Hepatocyte (in vitro differentiated cells): ENCODE measurements around the gene CHKA. TPM values are rescaled to one million over a fixed set of nuclear protein-coding genes. Genes with fewer than 3 reads are reported as not detected.
A peak's percentile ranks its signal among the peaks of the same experiment; 100 is the strongest.

Experiments
- DNase-seq: peaks from one replicate; pipeline ENCODE4 v3.0.0-alpha.2; 2016; ENCODE audit warnings: low spot score
- H2AFZ ChIP-seq: fragments of 200-600 bp; sonication (generic); 2 replicates; pipeline ENCODE4 v1.6.0; 2016; ENCODE audit warnings: antibody characterized with exemption, mild to moderate bottlenecking
- H3K27ac ChIP-seq: fragments of 200-600 bp; sonication (generic); 2 replicates; pipeline ENCODE4 v1.5.1; 2016; ENCODE audit warnings: mild to moderate bottlenecking
- H3K27me3 ChIP-seq: fragments of 200-600 bp; sonication (generic); 2 replicates; pipeline ENCODE4 v1.6.1; 2016
- H3K36me3 ChIP-seq: fragments of 200-600 bp; sonication (generic); replicated peaks from 2 replicates; pipeline ENCODE4 v1.5.1; 2016; ENCODE audit warnings: low read depth; ENCODE audit not compliant: insufficient read depth
- H3K4me1 ChIP-seq: fragments of 200-600 bp; sonication (generic); 2 replicates; pipeline ENCODE4 v1.5.1; 2016; ENCODE audit warnings: mild to moderate bottlenecking, moderate library complexity; ENCODE audit not compliant: insufficient read depth
- H3K4me2 ChIP-seq: fragments of 200-600 bp; sonication (generic); 2 replicates; pipeline ENCODE4 v1.6.0; 2016
- H3K4me3 ChIP-seq: fragments of 200-600 bp; sonication (generic); 2 replicates; pipeline ENCODE4 v1.5.1; 2016; ENCODE audit warnings: mild to moderate bottlenecking
- H3K79me2 ChIP-seq: fragments of 200-600 bp; sonication (generic); 2 replicates; pipeline ENCODE4 v1.6.0; 2017; ENCODE audit warnings: mild to moderate bottlenecking
- H3K9me2 ChIP-seq: fragments of 200-600 bp; sonication (generic); replicated peaks from 2 replicates; pipeline ENCODE4 v1.6.0; 2017; ENCODE audit warnings: mild to moderate bottlenecking; ENCODE audit not compliant: insufficient read depth
- H3K9me3 ChIP-seq: fragments of 200-600 bp; sonication (generic); 2 replicates; pipeline ENCODE4 v1.5.1; 2016; ENCODE audit warnings: low read depth, mild to moderate bottlenecking
- H4K20me1 ChIP-seq: fragments of 200-600 bp; sonication (generic); 2 replicates; pipeline ENCODE4 v1.6.0; 2016; ENCODE audit warnings: mild to moderate bottlenecking; ENCODE audit not compliant: insufficient read depth, poor library complexity, severe bottlenecking
- EZH2 ChIP-seq: fragments of 200-600 bp; sonication (generic); IDR thresholded peaks from 2 replicates; pipeline ENCODE4 v1.6.1; 2016; ENCODE audit warnings: antibody characterized with exemption, mild to moderate bottlenecking, borderline replicate concordance
- EZH2phosphoT487 ChIP-seq: fragments of 200-600 bp; sonication (generic); IDR thresholded peaks from one replicate; pipeline ENCODE4 v1.6.1; 2018; ENCODE audit warnings: antibody characterized with exemption, mild to moderate bottlenecking, low read depth, moderate library complexity; ENCODE audit not compliant: unreplicated experiment, severe bottlenecking
- WGBS: methylation state at CpG from one replicate; pipeline ENCODE4 v1.1.6; 2016; ENCODE audit warnings: low lambda C conversion rate; ENCODE audit errors: missing lambda C conversion rate; 5-methylcytosine and 5-hydroxymethylcytosine counted together
- polyA plus RNA-seq: library from polyadenylated mRNA; unstranded; fragments of >200 nt; fragmentation: Nextera tagmentation; extraction: Ambion mirVana; gene quantifications from 2 replicates; pipeline ENCODE4 v1.2.1, GENCODE V29; 2016
- total RNA-seq: library from RNA; depleted of rRNA; stranded (reverse); fragments of >200 nt; gene quantifications from 2 replicates; pipeline ENCODE4 v1.2.3, GENCODE V29; 2014
- TF ChIP-seq, protein P1 (sequence below): fragments of 200-600 bp; sonication (generic); IDR thresholded peaks from 2 replicates; pipeline ENCODE4 v1.5.1; 2016; ENCODE audit warnings: antibody characterized with exemption, mild to moderate bottlenecking; ENCODE audit not compliant: poor library complexity

The CHKA gene
- total and polyA plus RNA-seq, 2 experiments from 2014 or later = 70.0 to 117 TPM

- Histone ChIP-seq H3K27ac (no peak overlapping the region), H3K9me2 (no peaks in the 10 kb centered on the region), H4K20me1 (no peaks in the 10 kb centered on the region), H3K4me2 (peak overlapping the region; percentile 72), H3K27me3 (no peaks in the 10 kb centered on the region), H3K9me3 (no peaks in the 10 kb centered on the region), H2AFZ (no peak overlapping the region), H3K4me1 (peaks cover 13% of the 10 kb centered on the region), H3K4me3 (no peak overlapping the region), H3K79me2 (peaks cover 19% of the 10 kb centered on the region), H3K36me3 (no peaks in the 10 kb centered on the region)
- no peak for TF ChIP-seq EZH2
- TF ChIP-seq, protein P1, sequence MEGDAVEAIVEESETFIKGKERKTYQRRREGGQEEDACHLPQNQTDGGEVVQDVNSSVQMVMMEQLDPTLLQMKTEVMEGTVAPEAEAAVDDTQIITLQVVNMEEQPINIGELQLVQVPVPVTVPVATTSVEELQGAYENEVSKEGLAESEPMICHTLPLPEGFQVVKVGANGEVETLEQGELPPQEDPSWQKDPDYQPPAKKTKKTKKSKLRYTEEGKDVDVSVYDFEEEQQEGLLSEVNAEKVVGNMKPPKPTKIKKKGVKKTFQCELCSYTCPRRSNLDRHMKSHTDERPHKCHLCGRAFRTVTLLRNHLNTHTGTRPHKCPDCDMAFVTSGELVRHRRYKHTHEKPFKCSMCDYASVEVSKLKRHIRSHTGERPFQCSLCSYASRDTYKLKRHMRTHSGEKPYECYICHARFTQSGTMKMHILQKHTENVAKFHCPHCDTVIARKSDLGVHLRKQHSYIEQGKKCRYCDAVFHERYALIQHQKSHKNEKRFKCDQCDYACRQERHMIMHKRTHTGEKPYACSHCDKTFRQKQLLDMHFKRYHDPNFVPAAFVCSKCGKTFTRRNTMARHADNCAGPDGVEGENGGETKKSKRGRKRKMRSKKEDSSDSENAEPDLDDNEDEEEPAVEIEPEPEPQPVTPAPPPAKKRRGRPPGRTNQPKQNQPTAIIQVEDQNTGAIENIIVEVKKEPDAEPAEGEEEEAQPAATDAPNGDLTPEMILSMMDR = no peak
- no peak for TF ChIP-seq EZH2phosphoT487
- WGBS = 95% methylated on average over 12 of the region's 12 CpGs
- no peak for DNase-seq
These were observed 92.2 kb downstream of the CHKA start for GRCh38 chr11:68028802-68029545.

- no peak overlapping the region for H3K4me3 ChIP-seq
- no peaks in the 10 kb centered on the region for H3K9me3 ChIP-seq
- no peak overlapping the region for H3K4me2 ChIP-seq
- H4K20me1 ChIP-seq = no peaks in the 10 kb centered on the region
- peaks cover 13% of the 10 kb centered on the region for H3K4me1 ChIP-seq
- no peak overlapping the region for H2AFZ ChIP-seq
- H3K27me3 ChIP-seq = no peaks in the 10 kb centered on the region
- DNase-seq = no peak
- H3K27ac ChIP-seq = no peak overlapping the region
- peaks cover 19% of the 10 kb centered on the region for H3K79me2 ChIP-seq
- 95% methylated on average over 21 of the region's 21 CpGs for WGBS
- H3K9me2 ChIP-seq = no peaks in the 10 kb centered on the region
- TF ChIP-seq, protein P1 = no peak
- TF ChIP-seq EZH2phosphoT487 (no peak), EZH2 (no peak)
- H3K36me3 ChIP-seq = no peaks in the 10 kb centered on the region
These were observed 93.5 kb downstream of the CHKA start for GRCh38 chr11:68027667-68028066.

GRCh38 chr11:68026391-68027105 lies 94.6 kb downstream of the CHKA start:
- no peaks in the 10 kb centered on the region for H3K27me3 ChIP-seq
- H3K9me2 ChIP-seq = no peaks in the 10 kb centered on the region
- H2AFZ ChIP-seq = no peak overlapping the region
- H3K9me3 ChIP-seq = no peaks in the 10 kb centered on the region
- peaks cover 12% of the 10 kb centered on the region for H3K79me2 ChIP-seq
- no peak overlapping the region for H3K4me3 ChIP-seq
- no peak for TF ChIP-seq EZH2
- TF ChIP-seq EZH2phosphoT487 = no peak
- TF ChIP-seq, protein P1 = no peak
- H3K4me1 ChIP-seq = peaks cover 12% of the 10 kb centered on the region
- 97% methylated on average over 10 of the region's 18 CpGs for WGBS
- no peaks in the 10 kb centered on the region for H4K20me1 ChIP-seq
- no peaks in the 10 kb centered on the region for H3K36me3 ChIP-seq
- no peak for DNase-seq
- H3K4me2 ChIP-seq = no peak overlapping the region
- H3K27ac ChIP-seq = no peak overlapping the region
